Liver (tissue), 9 donors: ENCODE results near the gene UBE2E2. TPM values are rescaled to one million over a fixed set of nuclear protein-coding genes. Genes with fewer than 3 reads are reported as not detected.

ENCODE experiments used
- DNase-seq: peaks from one replicate; pipeline ENCODE4 v3.0.0-alpha.2; 2017; ENCODE audit warnings: low spot score
- H3K27ac ChIP-seq, 2 donors: one replicate each; pipeline ENCODE4 v1.7.0; 2013; ENCODE audit warnings: inconsistent platforms in 2 of 2, low read length in 2 of 2, control low read depth in 1 of 2, low read depth in 1 of 2, mild to moderate bottlenecking in 1 of 2
- H3K27me3 ChIP-seq, 4 donors: one replicate each; pipeline versions ENCODE4 v1.6.1 to v1.7.0; 2013; ENCODE audit warnings: low read length in 3 of 4, inconsistent platforms in 1 of 4, mild to moderate bottlenecking in 1 of 4, moderate library complexity in 1 of 4; ENCODE audit not compliant: control insufficient read depth in 4 of 4, insufficient read depth in 4 of 4
- H3K36me3 ChIP-seq, 4 donors: one replicate each; pipeline versions ENCODE4 v1.6.1 to v1.7.0; 2013; ENCODE audit warnings: low read length in 3 of 4, mild to moderate bottlenecking in 3 of 4, low read depth in 1 of 4, moderate library complexity in 1 of 4; ENCODE audit not compliant: control insufficient read depth in 4 of 4, insufficient read depth in 3 of 4
- H3K4me1 ChIP-seq, 4 donors: one replicate each; pipeline versions ENCODE4 v1.6.1 to v1.7.0; 2013; ENCODE audit warnings: low read length in 3 of 4, mild to moderate bottlenecking in 3 of 4, moderate library complexity in 1 of 4; ENCODE audit not compliant: control insufficient read depth in 4 of 4, insufficient read depth in 4 of 4
- H3K4me3 ChIP-seq, 3 donors: one replicate each; pipeline versions ENCODE4 v1.6.1 to v1.7.0; 2013; ENCODE audit warnings: low read length in 3 of 3, control low read depth in 1 of 3, low read depth in 1 of 3, mild to moderate bottlenecking in 1 of 3
- H3K9ac ChIP-seq, 2 donors: one replicate each; pipeline ENCODE4 v1.7.0; 2013; ENCODE audit warnings: low read length in 2 of 2, mild to moderate bottlenecking in 2 of 2, moderate library complexity in 2 of 2, control low read depth in 1 of 2, low read depth in 1 of 2
- H3K9me3 ChIP-seq, 4 donors: one replicate each; pipeline versions ENCODE4 v1.6.1 to v1.7.0; 2013; ENCODE audit warnings: low read length in 3 of 4; ENCODE audit not compliant: control insufficient read depth in 4 of 4
- CTCF ChIP-seq: fragments of 150-350 bp; IDR thresholded peaks from 2 replicates; pipeline ENCODE4 v1.5.1; 2017; ENCODE audit warnings: improper control_type of control experiment, low read depth, low read length; ENCODE audit not compliant: missing input control
- FOXA1 ChIP-seq: IDR thresholded peaks from 2 replicates; pipeline ENCODE4 v1.6.1; 2016; ENCODE audit warnings: antibody characterized with exemption
- GABPA ChIP-seq, 2 donors: IDR thresholded peaks in 1 of 2; conservative IDR thresholded peaks in 1 of 2; 2 replicates each; pipeline ENCODE4 v1.6.1; 2016; ENCODE audit warnings: antibody characterized with exemption in 2 of 2, mild to moderate bottlenecking in 1 of 2, moderate library complexity in 1 of 2
- JUND ChIP-seq, 2 donors: IDR thresholded peaks; 2 replicates each; pipeline ENCODE4 v1.6.1; 2016; ENCODE audit warnings: antibody characterized with exemption in 2 of 2
- NR2F2 ChIP-seq: IDR thresholded peaks from 2 replicates; pipeline ENCODE4 v1.6.1; 2016; ENCODE audit warnings: antibody characterized with exemption
- REST ChIP-seq: IDR thresholded peaks from 2 replicates; pipeline ENCODE4 v1.6.1; 2016; ENCODE audit warnings: antibody characterized with exemption, mild to moderate bottlenecking
- RXRA ChIP-seq, 2 donors: IDR thresholded peaks; 2 replicates each; pipeline ENCODE4 v1.6.1; 2017 to 2018; ENCODE audit warnings: antibody characterized with exemption in 2 of 2, mild to moderate bottlenecking in 1 of 2
- SP1 ChIP-seq: IDR thresholded peaks from 2 replicates; pipeline ENCODE4 v1.6.1; 2018; ENCODE audit warnings: antibody characterized with exemption, mild to moderate bottlenecking
- TAF1 ChIP-seq: conservative IDR thresholded peaks from 2 replicates; pipeline ENCODE4 v1.6.1; 2016; ENCODE audit warnings: antibody characterized with exemption, mild to moderate bottlenecking
- YY1 ChIP-seq: IDR thresholded peaks from 2 replicates; pipeline ENCODE4 v1.6.1; 2016; ENCODE audit warnings: antibody characterized with exemption, mild to moderate bottlenecking
- ZBTB33 ChIP-seq: IDR thresholded peaks from 2 replicates; pipeline ENCODE4 v1.6.1; 2016; ENCODE audit warnings: antibody characterized with exemption
- WGBS: extraction: QIAGEN DNeasy Blood & Tissue Kit; methylation state at CpG from one replicate; pipeline ENCODE4 v1.1.7; 2013; 5-methylcytosine and 5-hydroxymethylcytosine counted together
- polyA plus RNA-seq, 2 donors: library from polyadenylated mRNA; stranded (reverse) in 1 of 2; unstranded in 1 of 2; fragments of 200-250 nt in 1 of 2; fragments of >200 nt in 1 of 2; fragmentation: Nextera tagmentation in 1 of 2; extraction: Ambion mirVana in 1 of 2; gene quantifications; one replicate each; pipeline versions ENCODE4 v1.2.1 to v1.2.3, GENCODE V29; 2013 to 2015
- total RNA-seq, 2 donors: library from RNA; depleted of rRNA; stranded (reverse); fragments of >200 nt; gene quantifications; one replicate each; pipeline ENCODE4 v1.2.3, GENCODE V29; 2014
- donor health status: healthy.
- donor health status: healthy.
- donor health status: healthy.
- donor health status: healthy.
- donor health status: healthy.

UBE2E2 gene
- total and polyA plus RNA-seq, 4 donors = 9.0 to 27.8 (median 16.8) TPM

GRCh38 chr3:23496165-23496564 lies 293.0 kb downstream of the UBE2E2 start:
- no peaks in the 10 kb centered on the region for H3K36me3 ChIP-seq
- no peak overlapping the region for H3K27ac ChIP-seq
- no peaks in the 10 kb centered on the region for H3K9me3 ChIP-seq
- no peaks in the 10 kb centered on the region for H3K27me3 ChIP-seq
- H3K4me3 ChIP-seq = no peak overlapping the region
- H3K9ac ChIP-seq = no peak overlapping the region
- peaks cover 0 to 2% (median under 1%) of the 10 kb centered on the region in 4 donors for H3K4me1 ChIP-seq
- no peak for TF ChIP-seq FOXA1
- no peak for TF ChIP-seq TAF1
- no peak for TF ChIP-seq JUND (IDR thresholded peaks at IDR 0.05)
- WGBS = 91% methylated on average over 1 of the region's 1 CpG
- DNase-seq = no peak

DNA sequence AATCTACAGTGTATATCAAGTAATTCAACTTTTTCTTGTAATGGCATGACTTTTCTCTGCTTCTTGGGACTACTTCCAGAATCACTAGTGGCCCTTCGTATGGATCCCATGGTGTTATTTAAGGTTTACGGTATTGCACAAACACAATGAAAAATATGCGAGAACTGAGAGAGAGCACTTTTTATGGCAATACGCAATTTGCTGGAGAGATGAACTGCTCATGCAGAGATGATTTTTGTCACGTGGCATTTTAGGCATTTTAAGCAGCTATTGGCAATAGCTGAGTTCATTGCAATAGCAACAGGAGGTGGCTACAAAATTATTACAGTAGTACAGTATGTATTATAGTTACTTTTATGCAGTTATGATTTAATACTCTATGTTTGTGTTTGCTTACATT lies 294.0 kb downstream of the UBE2E2 start:
- Histone ChIP-seq H3K9ac (no peak overlapping the region), H3K27me3 (no peaks in the 10 kb centered on the region), H3K4me1 (peaks cover 0 to 2% (median under 1%) of the 10 kb centered on the region in 4 donors), H3K36me3 (no peaks in the 10 kb centered on the region), H3K27ac (no peak overlapping the region), H3K4me3 (no peak overlapping the region), H3K9me3 (no peaks in the 10 kb centered on the region)
- DNase-seq = no peak
- 95% methylated on average over 5 of the region's 5 CpGs for WGBS
- TF ChIP-seq REST (no peak), TAF1 (no peak), YY1 (no peak), GABPA (IDR thresholded peaks at IDR 0.05 in 1 of 2, conservative IDR thresholded peaks at IDR 0.05 in 1 of 2) (no peak)

DNA sequence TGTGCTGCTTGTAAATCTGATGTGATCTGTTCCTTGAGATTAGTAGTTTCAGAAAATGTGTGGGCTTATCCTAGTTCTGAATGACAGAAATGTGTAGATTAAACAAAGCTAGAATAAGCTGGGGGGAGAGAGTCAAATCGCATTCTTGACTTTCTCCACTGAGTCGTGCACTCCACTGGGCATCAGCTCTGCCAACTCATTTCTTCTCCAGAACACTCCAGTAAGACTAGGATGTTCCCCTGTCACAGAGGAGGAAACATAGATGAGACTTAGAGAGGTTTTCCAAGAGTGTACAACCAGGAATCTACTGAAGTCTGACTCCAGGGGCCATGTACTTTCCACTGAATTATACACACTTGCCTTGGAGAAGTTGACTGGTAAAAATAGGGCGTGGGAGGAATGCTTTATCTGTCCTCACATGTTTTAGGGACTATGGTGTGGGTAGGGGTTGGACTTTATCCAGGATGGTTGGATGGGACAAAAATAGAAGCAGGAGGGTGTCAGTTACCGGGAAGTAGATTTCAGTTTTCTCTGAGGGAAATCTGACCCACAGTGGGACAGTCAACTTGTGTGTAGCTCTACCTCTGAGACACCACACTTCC lies 298.2 kb downstream of the UBE2E2 start:
- DNase-seq = no peak
- TF ChIP-seq CTCF (no peak), RXRA (IDR thresholded peaks at IDR 0.05) (no peak), NR2F2 (no peak), YY1 (no peak), SP1 (no peak), ZBTB33 (no peak), REST (no peak)
- Histone ChIP-seq H3K27ac (no peak overlapping the region), H3K4me3 (no peak overlapping the region), H3K9me3 (no peaks in the 10 kb centered on the region), H3K4me1 (no peaks in the 10 kb centered on the region), H3K9ac (no peak overlapping the region), H3K36me3 (no peaks in the 10 kb centered on the region), H3K27me3 (no peaks in the 10 kb centered on the region)
- WGBS = 90% methylated on average over 4 of the region's 4 CpGs
